Measurements from ENCODE around the gene PRKCH. TPM values are rescaled to one million over a fixed set of nuclear protein-coding genes. Genes with fewer than 3 reads are reported as not detected.
"Not testable (repeated sequence)": the region's sequence is repeated elsewhere in the genome, so short reads cannot be mapped to it uniquely, and the experiment has no call there.

PRKCH gene
- total and polyA plus RNA-seq, 12 donors: 8.3 to 25.1 (median 17.7) TPM

DNA sequence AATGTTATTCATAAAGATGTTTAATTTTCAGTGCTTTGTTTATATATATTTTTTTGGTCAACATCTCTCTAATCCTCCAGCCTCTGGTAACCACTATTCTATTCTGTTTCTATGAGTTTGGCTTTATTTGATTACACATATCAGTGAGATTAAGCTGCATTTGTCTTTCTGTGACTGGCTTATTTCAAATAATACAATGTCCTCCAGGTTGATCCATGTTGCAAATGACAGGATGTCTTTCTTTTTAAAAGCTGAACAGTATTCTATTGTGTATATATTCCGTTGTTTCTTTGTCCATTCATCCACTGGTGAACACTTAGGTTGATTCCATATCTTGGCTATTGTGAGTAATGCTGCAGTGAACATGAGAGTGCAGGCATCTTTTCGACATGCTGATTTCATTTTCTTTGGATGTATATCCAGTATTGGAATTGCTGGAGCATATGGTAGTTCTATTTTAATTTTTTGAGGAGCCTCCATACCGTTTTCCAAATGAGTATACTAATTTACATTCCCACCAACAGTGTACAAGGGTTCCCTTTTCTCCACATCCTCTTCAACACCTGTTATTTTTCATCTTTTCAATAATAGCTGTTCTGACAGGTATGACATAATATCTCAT, 142.4 kb downstream of the PRKCH start:
- peaks cover 0 to 21% (median 0%) of the 10 kb centered on the region in 9 donors for H3K36me3 ChIP-seq
- ATAC-seq (no peak), DNase-seq (no peak)
- TF ChIP-seq, protein P1, sequence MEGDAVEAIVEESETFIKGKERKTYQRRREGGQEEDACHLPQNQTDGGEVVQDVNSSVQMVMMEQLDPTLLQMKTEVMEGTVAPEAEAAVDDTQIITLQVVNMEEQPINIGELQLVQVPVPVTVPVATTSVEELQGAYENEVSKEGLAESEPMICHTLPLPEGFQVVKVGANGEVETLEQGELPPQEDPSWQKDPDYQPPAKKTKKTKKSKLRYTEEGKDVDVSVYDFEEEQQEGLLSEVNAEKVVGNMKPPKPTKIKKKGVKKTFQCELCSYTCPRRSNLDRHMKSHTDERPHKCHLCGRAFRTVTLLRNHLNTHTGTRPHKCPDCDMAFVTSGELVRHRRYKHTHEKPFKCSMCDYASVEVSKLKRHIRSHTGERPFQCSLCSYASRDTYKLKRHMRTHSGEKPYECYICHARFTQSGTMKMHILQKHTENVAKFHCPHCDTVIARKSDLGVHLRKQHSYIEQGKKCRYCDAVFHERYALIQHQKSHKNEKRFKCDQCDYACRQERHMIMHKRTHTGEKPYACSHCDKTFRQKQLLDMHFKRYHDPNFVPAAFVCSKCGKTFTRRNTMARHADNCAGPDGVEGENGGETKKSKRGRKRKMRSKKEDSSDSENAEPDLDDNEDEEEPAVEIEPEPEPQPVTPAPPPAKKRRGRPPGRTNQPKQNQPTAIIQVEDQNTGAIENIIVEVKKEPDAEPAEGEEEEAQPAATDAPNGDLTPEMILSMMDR (IDR thresholded peaks at IDR 0.05): no peak
- H3K4me3 ChIP-seq: no peak overlapping the region
- intact Hi-C loops (cut with DNase I): loop anchor here in 9 of 10 donors (2.0 to 10.0 kb wide), 6 partner anchors 166 to 374 kb away; partner anchors contain the start of gene SNAPC1 (in 3 of the 9)
- peaks cover 2 to 62% (median 52%) of the 10 kb centered on the region in 9 donors for H3K4me1 ChIP-seq
- 70 to 88% methylated on average over 3 of the region's 3 CpGs for WGBS, 2 donors
- H3K27me3 ChIP-seq: no peaks in the 10 kb centered on the region
- H3K9me3 ChIP-seq: peaks cover 0 to 7% (median 0%) of the 10 kb centered on the region in 11 donors
- H3K27ac ChIP-seq: peak overlapping the region in 4 of 10 donors; percentile 51 to 74 (median 54)

DNA sequence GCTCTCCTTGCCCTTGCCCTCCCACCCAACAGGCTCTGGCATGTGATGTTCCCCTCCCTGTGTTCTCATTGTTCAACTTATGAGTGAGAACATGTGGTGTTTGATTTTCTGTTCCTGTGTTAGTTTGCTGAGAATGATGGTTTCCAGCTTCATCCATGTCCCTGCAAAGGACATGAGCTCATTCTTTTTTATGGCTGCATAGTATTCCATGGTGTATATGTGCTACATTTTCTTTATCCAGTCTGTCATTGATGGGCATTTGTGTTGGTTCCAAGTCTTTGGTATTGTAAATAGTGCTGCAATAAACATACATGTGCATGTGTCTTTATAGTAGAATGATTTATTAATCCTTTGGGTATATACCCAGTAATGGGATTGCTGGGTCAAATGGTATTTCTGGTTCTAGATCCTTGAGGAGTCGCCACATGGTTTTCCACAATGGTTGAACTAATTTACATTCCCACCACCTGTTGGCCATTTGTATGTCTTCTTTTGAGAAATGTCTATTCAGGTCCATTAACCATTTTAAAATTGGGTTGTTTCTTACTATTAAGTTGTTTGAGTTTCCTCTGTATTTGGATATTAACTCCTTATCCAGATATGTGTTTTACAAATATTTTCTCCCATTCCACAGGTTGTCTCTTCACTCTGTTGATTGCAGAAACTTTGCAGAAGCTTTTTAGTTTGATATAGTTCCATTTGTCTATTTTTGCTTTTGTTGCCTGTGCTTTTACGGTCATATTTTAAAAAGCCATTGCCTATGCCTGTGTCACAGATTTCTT, 143.4 kb downstream of the PRKCH start:
- not testable (repeated sequence) for H3K4me3 ChIP-seq, H3K9me3 ChIP-seq, H3K27me3 ChIP-seq, DNase-seq, ATAC-seq
- peaks cover 0 to 13% (median 0%) of the 10 kb centered on the region in 9 donors for H3K36me3 ChIP-seq
- H3K27ac ChIP-seq: peak overlapping the region in 6 of 10 donors; percentile 56 to 97 (median 88)
- intact Hi-C loops (cut with DNase I): loop anchor here in 8 of 10 donors (5.0 to 10.0 kb wide), 4 partner anchors 167 to 373 kb away; partner anchors contain the start of gene SNAPC1 (in 3 of the 8)
- peaks cover 3 to 70% (median 61%) of the 10 kb centered on the region in 9 donors for H3K4me1 ChIP-seq
- 79 to 99% methylated on average over 2 of the region's 2 CpGs for WGBS, 2 donors

DNA sequence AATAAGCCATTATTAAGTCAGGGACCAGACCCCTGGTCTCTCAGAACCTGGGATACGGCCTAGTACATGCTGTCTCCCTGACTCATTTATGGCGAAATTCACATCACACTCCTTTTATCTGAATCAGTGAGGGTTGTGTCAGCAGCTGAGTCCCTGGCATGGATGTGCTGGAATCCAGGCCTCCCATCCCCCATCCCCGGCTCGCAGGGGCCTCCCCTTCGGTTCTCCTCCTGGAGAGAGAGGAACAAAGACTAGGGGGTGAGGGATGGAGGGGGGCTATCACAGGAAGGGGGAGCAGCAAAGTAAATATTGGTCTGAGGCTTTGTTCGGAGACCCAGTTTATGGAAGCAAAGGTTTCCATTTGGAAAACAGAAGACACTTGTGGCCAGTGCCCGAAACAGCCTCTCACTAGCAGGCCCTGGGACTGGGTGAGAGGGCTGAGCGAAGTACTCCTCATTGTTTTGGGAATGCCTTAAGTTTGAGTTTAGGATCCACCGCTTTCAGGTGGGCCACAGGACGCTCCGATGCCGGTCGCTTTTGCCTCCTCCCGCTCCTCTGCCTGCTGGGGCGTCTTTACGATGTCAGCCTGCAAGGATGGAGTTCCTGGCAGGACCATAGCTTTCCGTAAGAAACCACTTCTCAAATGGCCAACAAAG, 145.0 kb downstream of the PRKCH start:
- intact Hi-C loops (cut with DNase I): loop anchor here in 4 of 10 donors (5.0 to 10.0 kb wide), 2 partner anchors 266 to 298 kb away; partner anchors contain the start of gene SNAPC1 (in 3 of the 4)
- H3K27ac ChIP-seq: peak overlapping the region; percentile 42 to 97 (median 82)
- 50 to 60% methylated on average over 17 of the region's 17 CpGs for WGBS, 2 donors

DNA sequence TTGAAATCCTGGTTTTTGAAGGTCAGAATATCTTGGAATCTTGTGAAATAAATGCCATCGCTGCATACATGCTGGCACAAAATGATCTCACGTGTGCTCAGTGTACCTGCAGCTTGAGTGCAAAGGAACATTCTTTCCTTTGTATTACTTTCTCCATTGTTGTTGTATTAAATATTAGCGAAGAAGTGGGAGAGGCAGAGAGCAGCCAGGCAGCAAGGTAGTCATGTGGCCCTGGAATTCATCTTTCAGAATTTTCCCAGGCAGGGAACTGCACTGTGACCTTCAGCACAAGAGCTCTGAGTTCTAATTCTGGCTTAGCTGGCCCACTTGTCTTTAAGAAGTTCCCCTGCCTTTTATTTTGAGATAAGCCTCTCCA, 145.5 kb downstream of the PRKCH start:
- H3K4me1 ChIP-seq: peaks cover 8 to 81% (median 76%) of the 10 kb centered on the region in 9 donors
- no peaks in the 10 kb centered on the region for H3K27me3 ChIP-seq
- peaks cover 0 to 6% (median 0%) of the 10 kb centered on the region in 9 donors for H3K36me3 ChIP-seq
- DNase-seq: no peak
- H3K27ac ChIP-seq: peak overlapping the region; percentile 42 to 97 (median 82)
- TF ChIP-seq, protein P1 (IDR thresholded peaks at IDR 0.05): no peak
- WGBS, 2 donors: 57 to 74% methylated on average over 3 of the region's 3 CpGs
- ATAC-seq: no peak
- intact Hi-C loops (cut with DNase I): loop anchor here in 4 of 10 donors (5.0 to 10.0 kb wide), 2 partner anchors 265 to 298 kb away; partner anchors contain the start of gene SNAPC1 (in 3 of the 4)
- H3K9me3 ChIP-seq: peaks cover 0 to 7% (median 0%) of the 10 kb centered on the region in 11 donors
- no peak overlapping the region for H3K4me3 ChIP-seq

More for the DNA sequence above, 145.0 kb downstream of the PRKCH start:
- H3K27me3 ChIP-seq: no peaks in the 10 kb centered on the region
- TF ChIP-seq, protein P1 (IDR thresholded peaks at IDR 0.05): no peak
- ATAC-seq (peak; percentile 55 to 94 (median 78)), DNase-seq (peak; percentile 76 to 80)
- H3K9me3 ChIP-seq: peaks cover 0 to 7% (median 0%) of the 10 kb centered on the region in 11 donors
- peaks cover 8 to 81% (median 75%) of the 10 kb centered on the region in 9 donors for H3K4me1 ChIP-seq
- peaks cover 0 to 6% (median 0%) of the 10 kb centered on the region in 9 donors for H3K36me3 ChIP-seq
- no peak overlapping the region for H3K4me3 ChIP-seq

All from heart right ventricle (tissue), 16 donors.